Kidney (tissue), 14 donors: ENCODE measurements around the gene CD99. TPM values are rescaled to one million over a fixed set of nuclear protein-coding genes. Genes with fewer than 3 reads are reported as not detected.

ENCODE experiments used
- DNase-seq, 5 donors: peaks; one replicate each; pipeline ENCODE4 v3.0.0-alpha.2; 2013 to 2020
- FAIRE-seq: peaks from 2 replicates; lab custom pipeline; 2012; peaks lifted over from hg19 to GRCh38; lab: Jason Lieb, UNC
- H3K27ac ChIP-seq, 2 donors: one replicate each; pipeline ENCODE4 v1.7.0; 2013; ENCODE audit warnings: low read depth in 2 of 2, low read length in 2 of 2, inconsistent platforms in 1 of 2
- H3K27me3 ChIP-seq: one replicate; pipeline ENCODE4 v1.7.1; 2013; ENCODE audit warnings: low read length, inconsistent platforms; ENCODE audit not compliant: control insufficient read depth, insufficient read depth
- H3K36me3 ChIP-seq, 3 donors: one replicate each; pipeline versions ENCODE4 v1.7.0 to v1.7.1; 2013; ENCODE audit warnings: low read length in 3 of 3, control low read depth in 1 of 3, inconsistent platforms in 1 of 3; ENCODE audit not compliant: insufficient read depth in 3 of 3, control insufficient read depth in 2 of 3
- H3K4me1 ChIP-seq, 3 donors: one replicate each; pipeline versions ENCODE4 v1.7.0 to v1.7.1; 2013; ENCODE audit warnings: low read length in 3 of 3, inconsistent platforms in 1 of 3, low read depth in 1 of 3; ENCODE audit not compliant: control insufficient read depth in 2 of 3, insufficient read depth in 2 of 3
- H3K4me3 ChIP-seq, 3 donors: one replicate each; pipeline versions ENCODE4 v1.7.0 to v1.8.1; 2013; ENCODE audit warnings: low read length in 3 of 3, control low read depth in 1 of 3, inconsistent platforms in 1 of 3
- H3K9ac ChIP-seq, 3 donors: one replicate each; pipeline versions ENCODE4 v1.7.0 to v1.7.1; 2013; ENCODE audit warnings: low read length in 3 of 3, control low read depth in 1 of 3, inconsistent platforms in 1 of 3
- H3K9me3 ChIP-seq, 3 donors: one replicate each; pipeline versions ENCODE4 v1.7.0 to v1.7.1; 2013; ENCODE audit warnings: low read length in 3 of 3, control low read depth in 1 of 3, inconsistent platforms in 1 of 3; ENCODE audit not compliant: control insufficient read depth in 2 of 3, insufficient read depth in 1 of 3
- intact Hi-C: fragments of 100-400 bp; cut with DNase I; formaldehyde crosslinking; loops from one replicate; pipeline ENCODE4 v1.11.1; 2022
- polyA plus RNA-seq: library from polyadenylated mRNA; stranded (reverse); fragments of 350-450 nt; fragmentation: Illumina TruSeq; extraction: RNeasy Lipid Tissue Mini Kit (QIAGEN cat#74804); gene quantifications from one replicate; pipeline ENCODE4 v1.2.3, GENCODE V29; 2014; ENCODE audit warnings: low read depth, low replicate concordance; ENCODE audit not compliant: insufficient read depth
- total RNA-seq: library from RNA; stranded (reverse); fragmentation: NEBNext Ultra II Directional; extraction: Animal tissue kit (Norgen Biotek cat#: 25700); gene quantifications from one replicate; pipeline ENCODE4 v1.2.1, GENCODE V29; 2021
- TF ChIP-seq, protein P1 (sequence below): IDR thresholded peaks from 3 replicates; pipeline ENCODE4 v1.5.1; 2012; ENCODE audit warnings: mild to moderate bottlenecking, moderate library complexity, borderline replicate concordance; ENCODE audit not compliant: insufficient read depth; ENCODE audit errors: extremely low read depth
- donor health status: control.
- donor health status: control.
- donor health status: control.
- donor health status: control.
- donor health status: control.
- donor health status: DM: yes; HTN: yes; CAD: no.
- donor health status: Normal renal cell carcinoma (clear cell type).

CD99 gene
- total and polyA plus RNA-seq, 2 donors from 2014 or later, result 125 to 136 TPM

- Histone ChIP-seq H3K4me1 (no peaks in the 10 kb centered on the region), H3K9ac (no peak overlapping the region), H3K27ac (no peak overlapping the region), H3K4me3 (no peak overlapping the region), H3K36me3 (no peaks in the 10 kb centered on the region), H3K27me3 (no peaks in the 10 kb centered on the region), H3K9me3 (no peaks in the 10 kb centered on the region)
- intact Hi-C loops, result no loop called here
- no peak for DNase-seq
- TF ChIP-seq, protein P1, sequence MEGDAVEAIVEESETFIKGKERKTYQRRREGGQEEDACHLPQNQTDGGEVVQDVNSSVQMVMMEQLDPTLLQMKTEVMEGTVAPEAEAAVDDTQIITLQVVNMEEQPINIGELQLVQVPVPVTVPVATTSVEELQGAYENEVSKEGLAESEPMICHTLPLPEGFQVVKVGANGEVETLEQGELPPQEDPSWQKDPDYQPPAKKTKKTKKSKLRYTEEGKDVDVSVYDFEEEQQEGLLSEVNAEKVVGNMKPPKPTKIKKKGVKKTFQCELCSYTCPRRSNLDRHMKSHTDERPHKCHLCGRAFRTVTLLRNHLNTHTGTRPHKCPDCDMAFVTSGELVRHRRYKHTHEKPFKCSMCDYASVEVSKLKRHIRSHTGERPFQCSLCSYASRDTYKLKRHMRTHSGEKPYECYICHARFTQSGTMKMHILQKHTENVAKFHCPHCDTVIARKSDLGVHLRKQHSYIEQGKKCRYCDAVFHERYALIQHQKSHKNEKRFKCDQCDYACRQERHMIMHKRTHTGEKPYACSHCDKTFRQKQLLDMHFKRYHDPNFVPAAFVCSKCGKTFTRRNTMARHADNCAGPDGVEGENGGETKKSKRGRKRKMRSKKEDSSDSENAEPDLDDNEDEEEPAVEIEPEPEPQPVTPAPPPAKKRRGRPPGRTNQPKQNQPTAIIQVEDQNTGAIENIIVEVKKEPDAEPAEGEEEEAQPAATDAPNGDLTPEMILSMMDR, result no peak
- FAIRE-seq, result no peak
Measured at GRCh38 chrX:2685886-2686285, 5.2 kb upstream of the CD99 start.

GRCh38 chrX:2689773-2690666 is 1.1 kb upstream of the CD99 start:
- TF ChIP-seq, protein P1, result no peak
- Histone ChIP-seq H3K4me3 (peak overlapping the region in 1 of 3 donors; percentile 88), H3K36me3 (no peaks in the 10 kb centered on the region), H3K27ac (peak overlapping the region in 1 of 2 donors; percentile 14), H3K9me3 (no peaks in the 10 kb centered on the region), H3K4me1 (peaks cover 0 to 8% (median 6%) of the 10 kb centered on the region in 3 donors), H3K9ac (no peak overlapping the region), H3K27me3 (no peaks in the 10 kb centered on the region)
- intact Hi-C loops, result no loop called here
- FAIRE-seq (no peak), DNase-seq (peak in 4 of 5 donors; percentile 43 to 86 (median 60))

GRCh38 chrX:2691543-2692220 is 587 bp downstream of the CD99 start:
- no peaks in the 10 kb centered on the region for H3K36me3 ChIP-seq
- H3K9ac ChIP-seq, result peak overlapping the region; percentile 49 to 81 (median 72)
- intact Hi-C loops, result no loop called here
- peak overlapping the region; percentile 36 to 63 for H3K27ac ChIP-seq
- no peak for FAIRE-seq
- TF ChIP-seq, protein P1, result no peak
- H3K4me1 ChIP-seq, result peaks cover 0 to 9% (median 6%) of the 10 kb centered on the region in 3 donors
- H3K9me3 ChIP-seq, result no peaks in the 10 kb centered on the region
- no peaks in the 10 kb centered on the region for H3K27me3 ChIP-seq
- peak in 4 of 5 donors; percentile 38 to 81 (median 62) for DNase-seq
- H3K4me3 ChIP-seq, result peak overlapping the region; percentile 60 to 88 (median 76)
